ENCODE results near the gene DDB1.

Gene DDB1
- total RNA-seq, result 160 to 338 reads per million in 2 donors

DNA sequence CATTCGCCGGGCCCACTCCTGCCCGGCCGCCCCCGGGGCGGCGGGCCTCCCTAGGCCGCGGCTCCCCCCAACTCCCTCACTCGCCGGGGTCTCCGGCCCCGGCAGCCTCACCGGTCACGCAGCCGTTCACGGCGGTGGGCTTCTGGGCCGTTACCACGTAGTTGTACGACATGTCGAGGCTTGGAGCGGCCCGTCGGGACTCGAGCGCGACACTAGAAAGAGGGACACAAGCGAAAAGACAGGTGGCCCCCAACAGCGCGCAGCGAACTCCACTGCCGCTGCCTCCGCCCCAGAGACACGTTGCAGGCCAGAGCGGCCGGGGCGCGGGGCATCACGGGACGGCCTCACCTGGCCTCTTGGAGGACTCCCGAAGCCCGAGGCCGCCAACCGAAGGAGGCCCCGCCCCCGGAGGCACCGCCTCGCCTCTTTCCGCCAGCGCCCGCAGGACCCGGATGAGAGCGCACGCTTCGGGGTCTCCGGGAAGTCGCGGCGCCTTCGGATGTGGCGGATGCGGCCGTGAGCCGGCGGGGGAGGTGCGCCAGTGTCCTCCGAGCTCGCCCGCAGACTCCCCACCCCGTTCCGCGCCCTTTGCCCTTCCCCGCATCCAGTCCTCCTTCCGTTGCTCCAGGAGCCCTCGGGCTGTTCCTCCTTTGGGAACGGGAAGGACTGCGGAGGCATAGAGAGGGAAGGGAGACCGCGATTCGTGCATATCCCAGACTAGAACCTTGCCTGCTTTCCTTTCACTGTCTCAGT, at the start of gene DDB1, which contains the start of gene TKFC:
DDB1 (minus strand) TSS at position 309 of the 753 bp plus-strand sequence; CDS start at position 172, 137 bp downstream.
TKFC (plus strand) TSS at position 432 of the 753 bp plus-strand sequence. CDS start 1,501 bp downstream, outside the sequence.
- DNase-seq, result peak; percentile 96

GRCh38 chr11:61380884-61381283, 48.0 kb upstream of the DDB1 start:
- DNase-seq, result no peak

GRCh38 chr11:61378713-61379313, 45.9 kb upstream of the DDB1 start:
- no peak for DNase-seq

GRCh38 chr11:61377461-61378160, 44.7 kb upstream of the DDB1 start:
- no peak for DNase-seq

GRCh38 chr11:61375761-61376108, 42.8 kb upstream of the DDB1 start:
- DNase-seq, result no peak

DNA sequence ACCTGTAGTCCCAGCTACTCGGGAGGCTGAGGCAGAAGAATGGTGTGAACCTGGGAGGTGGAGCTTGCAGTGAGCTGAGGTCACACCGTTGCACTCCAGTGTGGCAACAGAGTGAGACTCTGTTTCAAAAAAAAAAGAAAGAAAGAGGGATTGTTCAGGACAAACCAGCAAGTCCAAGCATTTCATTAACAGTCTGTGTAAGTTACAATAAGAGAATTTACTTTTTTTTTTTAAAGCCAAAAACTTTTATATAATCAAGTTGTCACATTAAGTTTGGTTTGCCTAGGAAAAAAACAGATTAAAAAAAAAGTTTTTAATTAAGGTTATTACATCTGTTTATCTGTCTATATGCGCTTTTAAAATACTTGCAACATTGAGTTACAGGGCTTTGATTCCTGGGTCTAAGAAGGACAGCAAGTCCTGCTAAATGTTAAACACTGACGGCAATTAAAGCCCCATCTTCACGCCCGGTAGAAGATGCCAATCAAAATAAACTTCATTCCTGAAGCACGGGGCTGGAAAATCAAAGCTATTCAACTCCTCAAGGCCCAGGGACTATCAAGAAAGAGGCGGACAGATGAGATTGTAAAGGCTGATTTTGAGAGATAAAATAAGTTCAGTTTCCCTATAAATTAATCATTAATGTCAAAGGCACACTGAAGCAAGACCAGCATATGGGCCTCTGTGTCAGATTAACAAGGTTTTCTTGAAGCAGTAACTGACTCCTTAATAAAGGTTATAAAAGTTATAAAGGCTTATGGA, 39.9 kb upstream of the DDB1 start:
- no peak for DNase-seq

GRCh38 chr11:61370349-61371005, 37.6 kb upstream of the DDB1 start:
- DNase-seq, result no peak

- no peak for DNase-seq
These were observed 36.8 kb upstream of the DDB1 start for GRCh38 chr11:61369372-61370348.

DNA sequence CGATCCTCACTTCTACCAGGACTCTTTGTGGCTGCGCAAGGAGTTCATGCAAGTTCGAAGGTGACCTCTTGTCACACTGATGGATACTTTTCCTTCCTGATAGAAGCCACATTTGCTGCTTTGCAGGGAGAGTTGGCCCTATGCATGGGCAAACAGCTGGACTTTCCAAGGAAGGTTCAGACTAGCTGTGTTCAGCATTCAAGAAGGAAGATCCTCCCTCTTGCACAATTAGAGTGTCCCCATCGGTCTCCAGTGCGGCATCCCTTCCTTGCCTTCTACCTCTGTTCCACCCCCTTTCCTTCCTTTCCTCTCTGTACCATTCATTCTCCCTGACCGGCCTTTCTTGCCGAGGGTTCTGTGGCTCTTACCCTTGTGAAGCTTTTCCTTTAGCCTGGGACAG, 35.7 kb upstream of the DDB1 start:
- DNase-seq, result no peak

- DNase-seq, result no peak
These were observed 34.5 kb upstream of the DDB1 start for GRCh38 chr11:61367406-61367805.

- no peak for DNase-seq
These were observed 31.2 kb upstream of the DDB1 start for GRCh38 chr11:61364012-61364675.

GRCh38 chr11:61362542-61362875, 29.6 kb upstream of the DDB1 start:
- DNase-seq, result peak; percentile 10

DNA sequence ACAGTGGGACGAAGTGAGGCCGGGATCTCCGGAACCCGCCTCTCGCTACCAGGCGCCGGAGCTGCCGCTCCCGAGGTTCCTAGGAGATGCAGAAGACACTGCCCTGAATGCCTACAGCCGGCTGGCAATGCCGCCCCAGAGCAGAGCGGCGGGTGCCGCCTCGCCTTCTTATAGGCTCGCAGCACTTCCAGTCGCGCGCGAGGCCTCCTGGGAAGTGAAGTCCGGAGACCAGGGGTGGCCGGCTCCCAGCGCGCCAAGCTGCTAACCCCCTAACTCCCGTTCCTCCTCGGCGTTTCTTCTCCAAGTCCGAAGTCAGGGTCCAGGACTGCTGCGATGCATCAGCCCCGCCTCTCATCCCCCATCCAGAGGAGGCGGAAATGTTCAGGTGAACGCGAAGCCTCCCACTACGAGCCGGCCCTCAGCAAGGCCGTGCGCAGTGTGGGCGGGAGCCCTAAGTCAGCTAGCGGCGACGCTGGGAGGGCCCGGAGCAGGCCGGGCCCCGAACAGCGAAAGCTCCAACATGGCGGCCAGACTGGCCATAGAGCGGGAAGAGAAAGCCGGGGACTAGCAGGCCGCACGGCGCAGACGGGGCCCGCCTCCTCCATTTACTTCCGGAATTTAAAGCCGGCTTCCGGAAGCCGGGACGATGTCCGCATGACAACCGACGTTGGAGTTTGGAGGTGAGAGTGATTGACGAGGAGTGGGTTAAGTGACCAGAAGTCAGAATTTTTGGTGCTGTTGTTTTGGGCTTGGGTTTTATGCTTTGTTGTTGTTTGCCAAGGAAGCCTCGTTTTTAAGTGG, 29.0 kb upstream of the DDB1 start, which contains the start of the genes CYB561A3 and TMEM138:
CYB561A3 (minus strand) TSS at position 142 of the 801 bp plus-strand sequence. CDS start 5,169 bp downstream, outside the sequence.
TMEM138 (plus strand) TSS at position 634 of the 801 bp plus-strand sequence. CDS start 2,017 bp downstream, outside the sequence.
- peak; percentile 74 for DNase-seq

DNA sequence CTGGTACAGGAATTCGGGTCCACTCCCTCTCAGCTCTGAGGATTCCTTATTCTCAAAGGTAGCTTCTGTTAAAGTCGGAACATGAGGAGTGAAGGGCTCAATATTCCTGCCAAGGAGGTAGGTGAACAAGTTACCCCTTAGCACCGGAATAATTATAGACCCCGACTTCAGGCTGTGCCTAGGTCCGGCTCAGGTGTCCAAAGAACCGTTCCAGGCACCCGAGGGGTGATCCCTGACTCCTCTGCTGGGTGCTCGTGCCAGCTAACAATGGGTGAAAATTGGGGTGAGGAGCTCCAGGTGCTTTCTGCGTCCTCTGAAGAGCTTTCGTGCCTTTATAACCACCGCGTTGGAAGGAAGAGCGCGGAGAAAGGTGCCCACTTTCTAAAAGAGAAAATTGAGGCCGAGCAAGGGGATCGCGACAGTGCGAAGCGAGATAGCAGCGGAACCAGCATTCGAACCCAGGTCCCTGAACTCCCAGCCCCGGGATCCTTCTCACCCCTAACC, 28.4 kb upstream of the DDB1 start:
- DNase-seq, result no peak

- DNase-seq, result no peak
These were observed 26.6 kb upstream of the DDB1 start for GRCh38 chr11:61359516-61359915.

DNA sequence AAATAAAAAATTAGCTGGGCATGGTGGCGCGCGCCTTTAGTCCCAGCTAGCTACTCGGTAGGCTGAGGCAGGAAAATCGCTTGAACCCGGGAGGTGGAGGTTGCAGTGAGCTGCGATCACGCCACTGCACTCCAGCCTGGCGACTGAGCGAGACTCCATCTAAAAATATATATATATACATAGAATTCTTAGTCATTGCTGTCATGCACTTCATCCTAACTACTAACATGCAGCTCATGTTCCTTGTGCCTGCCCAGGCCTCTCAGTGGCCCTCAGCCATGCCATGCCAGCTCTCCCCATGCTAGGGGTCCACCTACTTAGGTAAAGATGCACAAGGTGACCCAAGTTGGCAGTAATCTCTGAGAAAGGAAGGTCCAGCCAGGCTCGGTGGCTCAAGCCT, 25.7 kb upstream of the DDB1 start:
- no peak for DNase-seq

- no peak for DNase-seq
These were observed 25.0 kb upstream of the DDB1 start for GRCh38 chr11:61357894-61358239.

DNA sequence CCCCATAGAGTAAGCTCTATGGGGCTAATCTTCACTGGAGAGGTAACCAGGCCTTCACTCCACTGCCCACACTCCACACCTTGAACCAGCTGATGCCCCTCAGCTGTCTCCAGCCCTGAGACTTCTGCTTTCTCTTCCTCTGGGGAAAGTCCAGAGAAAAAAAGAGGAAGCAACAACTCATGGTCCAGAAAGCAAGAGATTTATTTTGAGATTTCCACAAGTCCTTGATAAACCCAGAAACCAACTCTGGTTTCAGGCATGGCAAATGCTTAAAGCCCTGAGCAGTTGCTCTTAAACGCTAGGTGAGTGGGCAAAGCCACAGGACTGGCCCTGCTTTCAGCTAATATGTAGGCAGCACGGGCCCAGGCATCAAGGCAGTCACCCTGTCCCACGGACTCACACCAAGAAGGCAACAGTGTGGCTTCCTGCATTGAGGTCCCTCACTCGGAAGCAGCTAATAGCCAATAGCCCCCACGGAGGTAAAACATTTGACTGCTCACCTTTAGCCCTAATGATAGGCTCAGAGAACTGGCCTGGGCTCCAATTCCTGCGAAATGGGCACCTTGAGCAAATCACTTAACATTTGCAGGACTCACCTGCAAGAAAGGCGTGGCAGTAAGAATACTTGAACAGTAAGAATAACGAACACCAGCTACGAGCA, 24.5 kb upstream of the DDB1 start:
- DNase-seq, result no peak

DNA sequence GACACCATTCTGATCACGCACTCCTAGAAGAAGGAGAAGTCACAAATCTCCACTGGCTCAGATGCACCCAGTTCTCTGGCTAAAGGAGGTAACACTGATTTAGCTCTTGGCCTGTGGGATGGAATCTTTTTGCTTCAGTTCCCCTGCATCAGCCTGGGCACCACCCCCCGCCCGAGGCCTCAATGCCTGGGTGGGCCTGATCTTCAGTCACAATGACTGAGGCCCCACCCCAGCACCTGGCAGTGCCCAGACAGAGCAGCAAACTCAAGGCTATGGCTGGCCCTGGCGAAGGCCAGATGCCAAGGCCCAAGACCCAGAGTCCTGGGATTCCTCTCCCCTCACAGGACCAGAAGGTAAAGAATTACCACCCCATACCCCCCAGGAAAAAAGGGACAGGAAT, 23.8 kb upstream of the DDB1 start:
- no peak for DNase-seq
